Neural crest cell (in vitro differentiated cells): ENCODE results near the gene EZR. TPM values are rescaled to one million over a fixed set of nuclear protein-coding genes. Genes with fewer than 3 reads are reported as not detected.

Experiments used
- DNase-seq: peaks from one replicate; pipeline ENCODE4 v3.0.0; 2021; ENCODE audit warnings: low read depth, mixed read lengths, low spot score
- H3K27ac Mint-ChIP-seq: one replicate; pipeline ENCODE4 v1.8.0; 2021; ENCODE audit warnings: mild to moderate bottlenecking, mixed read lengths; ENCODE audit not compliant: unreplicated experiment
- H3K27me3 Mint-ChIP-seq: 2 replicates; pipeline ENCODE4 v1.8.0; 2021; ENCODE audit warnings: low read depth, mild to moderate bottlenecking, mixed read lengths
- H3K36me3 Mint-ChIP-seq: 2 replicates; pipeline ENCODE4 v1.8.0; 2021; ENCODE audit warnings: low read depth, mild to moderate bottlenecking, mixed read lengths
- H3K4me1 Mint-ChIP-seq: 2 replicates; pipeline ENCODE4 v1.8.0; 2021; ENCODE audit warnings: mixed read lengths
- H3K4me3 Mint-ChIP-seq: one replicate; pipeline ENCODE4 v1.8.0; 2021; ENCODE audit warnings: mild to moderate bottlenecking, mixed read lengths
- H3K9me3 Mint-ChIP-seq: 2 replicates; pipeline ENCODE4 v1.8.0; 2021; ENCODE audit warnings: mixed read lengths
- CTCF ChIP-seq: fragments of 200-600 bp; sonication (generic); conservative IDR thresholded peaks from 2 replicates; pipeline ENCODE4 v1.5.0; 2021; ENCODE audit warnings: antibody characterized with exemption, mild to moderate bottlenecking
- total RNA-seq: library from RNA; stranded (reverse); gene quantifications from 2 replicates; pipeline ENCODE4 v1.2.1, GENCODE V29; 2021

EZR gene
- total RNA-seq, 1 donor from 2014 or later: 88.2 TPM

GRCh38 chr6:158782432-158783166 is 36.6 kb downstream of the EZR start:
- Mint-ChIP-seq H3K36me3 (peaks cover 24% of the 10 kb centered on the region), H3K27ac (no peak overlapping the region), H3K9me3 (no peaks in the 10 kb centered on the region), H3K4me1 (no peaks in the 10 kb centered on the region), H3K4me3 (no peak overlapping the region), H3K27me3 (no peaks in the 10 kb centered on the region)
- no peak for TF ChIP-seq CTCF
- no peak for DNase-seq

- DNase-seq: no peak
- Mint-ChIP-seq H3K36me3 (peaks cover 30% of the 10 kb centered on the region), H3K4me3 (no peak overlapping the region), H3K27ac (no peak overlapping the region), H3K9me3 (no peaks in the 10 kb centered on the region), H3K27me3 (no peaks in the 10 kb centered on the region), H3K4me1 (no peaks in the 10 kb centered on the region)
- TF ChIP-seq CTCF: no peak
Observed at GRCh38 chr6:158781692-158782373, 37.3 kb downstream of the EZR start.

- H3K4me1 Mint-ChIP-seq: no peaks in the 10 kb centered on the region
- peaks cover 32% of the 10 kb centered on the region for H3K36me3 Mint-ChIP-seq
- no peak for DNase-seq
- H3K9me3 Mint-ChIP-seq: no peaks in the 10 kb centered on the region
- no peaks in the 10 kb centered on the region for H3K27me3 Mint-ChIP-seq
- no peak overlapping the region for H3K4me3 Mint-ChIP-seq
- TF ChIP-seq CTCF: no peak
- H3K27ac Mint-ChIP-seq: no peak overlapping the region
Observed at GRCh38 chr6:158780988-158781691, 38.0 kb downstream of the EZR start.

- Mint-ChIP-seq H3K36me3 (peaks cover 30% of the 10 kb centered on the region), H3K27me3 (no peaks in the 10 kb centered on the region), H3K4me1 (no peaks in the 10 kb centered on the region), H3K4me3 (no peak overlapping the region), H3K27ac (no peak overlapping the region), H3K9me3 (no peaks in the 10 kb centered on the region)
- TF ChIP-seq CTCF: no peak
- DNase-seq: no peak
Observed at GRCh38 chr6:158780246-158780884, 38.8 kb downstream of the EZR start.

GRCh38 chr6:158778005-158778527 is 41.1 kb downstream of the EZR start:
- TF ChIP-seq CTCF: no peak
- H3K27me3 Mint-ChIP-seq: no peaks in the 10 kb centered on the region
- peaks cover 37% of the 10 kb centered on the region for H3K36me3 Mint-ChIP-seq
- H3K4me3 Mint-ChIP-seq: no peak overlapping the region
- H3K9me3 Mint-ChIP-seq: no peaks in the 10 kb centered on the region
- H3K27ac Mint-ChIP-seq: no peak overlapping the region
- peaks cover 9% of the 10 kb centered on the region for H3K4me1 Mint-ChIP-seq
- DNase-seq: no peak
